NCI-H1048 (cell line): ENCODE measurements around the gene SMYD3.
"Not testable (repeated sequence)": the region's sequence is repeated elsewhere in the genome, so short reads cannot be mapped to it uniquely, and the experiment has no call there.

Experiments used
- DNase-seq: peaks from one replicate; lab custom pipeline; 2025; lab: John Stamatoyannopoulos, UW

The SMYD3 gene

GRCh38 chr1:245715291-245715701 lies 791.8 kb downstream of the SMYD3 start:
- DNase-seq = no peak

DNA sequence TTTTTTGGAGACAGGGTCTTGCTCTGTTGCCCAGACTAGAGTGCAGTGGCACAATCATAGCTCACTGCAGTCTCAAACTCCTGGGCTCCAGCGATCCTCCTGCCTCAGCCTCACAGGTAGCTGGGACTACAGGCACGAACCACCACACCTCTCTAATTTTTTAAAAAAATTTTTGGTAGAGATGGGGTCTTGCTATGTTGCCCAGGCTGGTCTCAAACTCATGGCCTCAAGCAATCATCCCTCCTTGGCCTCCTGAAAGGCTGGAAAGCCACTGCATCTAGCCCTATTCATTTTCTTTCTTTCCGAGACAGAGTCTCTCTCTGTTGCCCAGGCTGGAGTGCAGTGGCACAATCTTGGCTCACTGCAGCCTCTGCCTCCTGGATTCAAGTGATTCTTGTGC lies 793.1 kb downstream of the SMYD3 start:
- DNase-seq = not testable (repeated sequence)

DNA sequence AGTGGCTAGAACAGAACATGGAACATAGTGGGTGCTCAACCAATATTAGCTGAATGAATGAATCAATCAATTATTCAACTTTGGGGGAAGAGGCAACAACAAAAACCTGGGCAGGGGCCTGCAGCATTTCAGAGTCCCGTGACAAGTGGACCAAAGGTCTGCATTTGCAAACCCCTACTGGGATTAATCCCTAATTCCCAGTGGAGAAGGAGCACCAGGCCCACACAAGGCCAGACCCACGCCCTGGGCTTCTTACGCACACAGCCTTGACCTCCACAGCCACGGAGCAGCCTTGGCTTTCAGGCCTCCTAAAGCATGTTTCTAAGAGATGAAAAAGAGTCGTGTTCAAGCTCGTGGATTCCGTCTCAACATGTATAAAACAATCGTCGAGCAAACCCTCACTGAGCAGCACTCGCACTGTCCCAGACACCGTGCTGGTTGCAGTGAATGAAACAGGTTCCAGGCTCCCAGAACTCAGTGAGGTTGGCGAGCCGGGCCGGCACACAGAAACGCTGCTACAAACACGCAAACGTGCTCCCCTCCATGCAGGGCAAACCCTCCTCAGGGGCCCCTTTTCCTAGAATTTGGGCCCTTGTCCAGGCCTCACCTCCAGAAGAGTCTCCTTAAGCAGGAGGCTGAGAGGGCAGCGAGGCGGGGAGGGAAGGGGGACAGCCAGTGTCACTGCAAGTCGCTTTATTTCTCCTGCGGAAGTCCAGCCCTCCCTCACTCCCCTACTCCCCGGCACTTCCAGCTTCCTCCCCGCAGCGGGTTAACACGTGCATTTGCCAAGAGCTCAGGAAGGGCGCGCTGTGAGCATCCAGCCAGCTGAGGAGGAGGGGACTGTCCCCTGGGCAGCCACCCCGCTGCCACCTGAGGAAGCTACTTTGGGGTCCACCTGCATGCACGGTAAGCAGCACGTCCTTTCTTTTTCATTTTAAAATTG lies 795.8 kb downstream of the SMYD3 start:
- no peak for DNase-seq

DNA sequence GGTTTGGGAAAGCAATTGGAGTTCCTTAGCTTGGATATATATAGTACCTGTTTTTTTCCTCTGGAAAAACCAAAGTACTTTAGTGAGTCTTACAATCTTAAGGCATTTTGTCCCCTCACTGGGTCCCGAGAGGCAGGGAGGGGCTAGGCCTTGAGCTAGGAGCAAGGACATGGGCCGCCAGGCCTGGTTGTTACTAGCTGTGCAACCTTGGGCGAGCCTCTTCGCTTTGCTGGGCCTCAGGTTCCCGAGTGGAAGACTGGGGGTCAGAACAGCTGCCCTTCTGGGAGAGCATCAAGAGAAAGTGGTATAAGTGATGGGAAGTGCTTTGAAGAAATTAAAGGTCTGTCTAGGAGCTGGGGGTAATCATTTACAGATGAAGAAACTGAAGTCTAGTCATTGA lies 799.1 kb downstream of the SMYD3 start:
- no peak for DNase-seq

DNA sequence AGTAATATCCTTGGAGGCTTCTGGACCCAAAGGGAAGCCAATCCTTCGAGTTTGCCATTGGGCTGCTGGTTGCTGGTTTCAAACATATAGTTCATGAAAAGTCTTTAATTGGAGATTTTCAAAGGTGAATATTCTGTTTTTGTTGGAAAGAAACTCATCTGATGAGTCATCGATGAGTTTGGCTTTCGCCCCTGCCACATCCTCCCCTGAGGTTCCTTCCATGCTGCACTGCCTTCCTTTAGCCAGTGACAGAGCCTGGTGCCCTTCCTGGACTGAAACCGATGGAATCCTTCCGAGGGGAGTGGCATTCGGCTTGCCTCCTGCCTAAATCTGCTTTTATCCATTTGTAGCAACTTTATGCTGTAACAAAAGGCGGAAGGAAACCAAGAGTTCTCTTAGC lies 802.3 kb downstream of the SMYD3 start:
- DNase-seq = no peak

DNA sequence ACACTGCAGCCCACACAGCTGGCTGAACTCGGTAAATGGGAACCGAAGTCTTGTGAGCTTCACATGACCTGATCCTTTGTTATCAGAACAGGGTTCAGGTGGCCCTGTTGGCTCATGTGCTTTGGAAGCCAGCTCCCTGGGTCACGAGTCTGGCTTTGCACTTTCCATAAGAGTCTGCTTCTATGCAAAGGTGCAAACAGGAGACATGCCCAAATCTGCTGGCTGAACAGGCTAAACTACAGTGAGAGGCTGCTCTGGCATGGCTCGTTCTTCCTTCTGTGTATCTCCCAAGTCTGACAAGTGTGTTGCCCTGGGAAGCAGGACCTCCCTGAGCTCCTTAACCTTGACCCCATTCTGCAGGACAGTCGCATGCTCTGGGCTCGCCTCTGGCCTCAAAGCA lies 802.7 kb downstream of the SMYD3 start:
- no peak for DNase-seq

DNA sequence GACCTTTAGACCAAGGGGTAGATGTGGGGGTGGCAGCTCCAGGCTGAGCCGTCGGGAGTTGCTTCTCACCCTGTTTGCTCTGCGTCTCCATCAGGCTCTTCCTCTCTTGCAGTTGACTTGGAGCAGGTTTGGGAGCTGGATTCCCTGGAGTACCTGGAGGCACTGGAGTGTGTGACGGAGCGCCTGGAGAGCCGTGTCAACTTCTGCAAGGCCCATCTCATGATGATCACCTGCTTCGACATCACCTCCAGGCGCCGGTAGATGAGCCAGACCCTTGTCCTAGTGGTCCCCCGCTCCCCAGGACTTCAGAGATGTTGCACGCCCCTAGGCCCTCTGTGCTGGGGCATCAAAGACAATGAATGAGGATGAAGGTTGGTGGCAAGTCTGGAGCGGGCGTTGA lies 804.7 kb downstream of the SMYD3 start:
- no peak for DNase-seq

GRCh38 chr1:245701631-245702030 lies 805.4 kb downstream of the SMYD3 start:
- no peak for DNase-seq

GRCh38 chr1:245700631-245701030 lies 806.4 kb downstream of the SMYD3 start:
- no peak for DNase-seq
